GM12892 (cell line): ENCODE measurements around the gene PDE3A.
"Not testable (repeated sequence)": the region's sequence is repeated elsewhere in the genome, so short reads cannot be mapped to it uniquely, and the experiment has no call there.

Source experiments
- DNase-seq: peaks from one replicate; pipeline ENCODE4 v3.0.0; 2011; ENCODE audit not compliant: insufficient read length
- FAIRE-seq: peaks from 2 replicates; lab custom pipeline; 2011; peaks lifted over from hg19 to GRCh38; lab: Jason Lieb, UNC
- POLR2A ChIP-seq: IDR thresholded peaks from 2 replicates; pipeline ENCODE4 v1.6.1; 2011; ENCODE audit warnings: low read depth, low read length, control low read depth
- POLR2AphosphoS5 ChIP-seq: IDR thresholded peaks from 2 replicates; pipeline ENCODE4 v1.6.1; 2011; ENCODE audit warnings: low read depth, low read length, control low read depth
- TAF1 ChIP-seq: IDR thresholded peaks from 2 replicates; pipeline ENCODE4 v1.6.1; 2011; ENCODE audit warnings: low read depth, mild to moderate bottlenecking, control low read depth, low read length, borderline replicate concordance

Gene PDE3A

DNA sequence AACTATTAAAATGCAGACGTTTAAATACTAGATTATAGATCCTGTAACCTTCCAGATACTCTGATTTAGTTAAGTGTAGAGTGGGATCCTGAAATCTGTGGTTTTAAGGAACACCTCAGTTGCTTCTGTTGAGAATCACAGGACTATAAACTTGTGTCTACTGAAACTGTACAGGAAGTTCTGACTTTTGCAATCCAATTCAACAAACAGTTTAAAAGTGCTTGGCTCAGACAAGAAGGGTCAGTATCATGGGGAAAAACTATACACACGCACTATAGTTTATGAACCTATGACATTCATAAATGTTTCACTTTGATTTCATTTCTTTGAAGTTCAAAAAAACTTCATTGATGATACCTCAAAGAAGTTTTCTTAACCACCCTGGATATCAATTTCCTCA, 13.8 kb downstream of the PDE3A start:
- no peak for FAIRE-seq
- DNase-seq = no peak
- TF ChIP-seq POLR2AphosphoS5 (no peak), POLR2A (no peak), TAF1 (no peak)

DNA sequence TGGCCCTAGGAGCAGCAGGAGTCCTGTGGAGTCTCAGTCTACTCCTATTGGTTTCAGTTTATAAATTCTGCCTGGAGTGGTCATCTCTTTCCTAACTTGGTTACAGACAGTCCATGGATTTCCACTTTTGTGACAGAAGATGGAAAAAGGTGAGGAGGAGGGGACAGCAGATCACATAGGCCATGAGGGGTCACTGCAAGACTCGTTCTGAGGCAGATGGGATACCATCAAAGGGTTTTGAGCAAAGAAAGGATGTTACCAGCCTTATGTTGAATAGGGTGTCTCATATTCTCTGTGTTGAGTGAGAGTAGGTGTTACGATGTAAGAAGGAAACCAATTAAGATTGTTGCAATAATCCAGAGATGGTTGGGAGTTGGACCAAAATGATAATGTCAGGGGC, 15.3 kb downstream of the PDE3A start:
- DNase-seq = no peak
- TF ChIP-seq POLR2AphosphoS5 = no peak
- TF ChIP-seq TAF1 = no peak
- TF ChIP-seq POLR2A = no peak
- no peak for FAIRE-seq

- not testable (repeated sequence) for FAIRE-seq
These were observed 16.5 kb downstream of the PDE3A start for GRCh38 chr12:20384836-20385235.

GRCh38 chr12:20390846-20391245, 22.5 kb downstream of the PDE3A start:
- no peak for FAIRE-seq
- no peak for DNase-seq
- TF ChIP-seq POLR2A (no peak), TAF1 (no peak), POLR2AphosphoS5 (no peak)

More at GRCh38 chr12:20384836-20385235, 16.5 kb downstream of the PDE3A start:
- DNase-seq = not testable (repeated sequence)

GRCh38 chr12:20392339-20392738, 24.0 kb downstream of the PDE3A start:
- FAIRE-seq (no peak), DNase-seq (no peak)
- no peak for TF ChIP-seq POLR2AphosphoS5
- no peak for TF ChIP-seq TAF1
- TF ChIP-seq POLR2A = no peak

GRCh38 chr12:20393707-20394106, 25.4 kb downstream of the PDE3A start:
- FAIRE-seq = no peak
- TF ChIP-seq TAF1 (no peak), POLR2AphosphoS5 (no peak), POLR2A (no peak)
- no peak for DNase-seq

- DNase-seq (no peak), FAIRE-seq (no peak)
- no peak for TF ChIP-seq POLR2AphosphoS5
- TF ChIP-seq TAF1 = no peak
- TF ChIP-seq POLR2A = no peak
These were observed 27.6 kb downstream of the PDE3A start for GRCh38 chr12:20395791-20396550.

GRCh38 chr12:20398686-20399085, 30.3 kb downstream of the PDE3A start:
- no peak for FAIRE-seq
- no peak for DNase-seq
- TF ChIP-seq POLR2AphosphoS5 (no peak), POLR2A (no peak), TAF1 (no peak)

DNA sequence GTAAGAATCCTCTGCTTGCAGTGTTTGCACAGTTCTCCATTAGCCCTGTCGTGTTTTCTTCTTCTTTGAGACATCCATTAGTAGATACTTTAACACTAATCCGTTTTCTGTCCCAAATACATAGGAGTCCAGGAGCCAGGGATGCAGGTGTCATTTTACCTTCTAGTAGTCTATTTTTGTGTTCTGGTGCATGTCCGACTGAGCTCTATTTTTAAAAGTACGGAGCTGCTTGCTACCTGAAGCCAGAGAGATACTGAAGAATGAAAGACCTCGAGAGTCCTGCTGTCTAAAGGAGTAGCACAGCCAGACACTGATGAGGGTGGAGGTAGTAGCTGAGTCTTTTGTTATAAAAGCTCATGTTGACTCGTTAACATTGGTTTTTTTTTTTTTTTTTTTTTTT, 31.7 kb downstream of the PDE3A start:
- DNase-seq (no peak), FAIRE-seq (no peak)
- TF ChIP-seq POLR2AphosphoS5 (no peak), POLR2A (no peak), TAF1 (no peak)

DNA sequence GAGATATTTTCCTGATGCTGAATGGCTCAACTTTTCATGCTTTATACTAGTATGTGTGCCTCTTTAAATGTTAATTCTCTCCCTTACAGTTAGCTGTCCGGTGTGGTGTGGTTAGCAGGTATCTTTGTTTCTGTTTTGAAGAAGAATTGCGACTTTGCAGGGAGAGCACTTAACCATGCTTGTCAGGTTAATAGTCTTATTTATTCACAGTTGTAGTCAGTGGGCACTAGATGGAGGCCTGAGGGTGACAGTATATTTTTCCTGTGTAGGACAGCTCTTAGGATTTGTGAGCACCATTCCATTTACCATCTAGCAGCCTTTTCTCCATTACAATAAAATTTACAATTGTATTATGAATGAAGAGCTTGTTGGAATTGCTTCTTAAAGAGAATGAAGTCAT, 34.9 kb downstream of the PDE3A start:
- no peak for DNase-seq
- no peak for FAIRE-seq
- TF ChIP-seq TAF1 = no peak
- TF ChIP-seq POLR2A = no peak
- TF ChIP-seq POLR2AphosphoS5 = no peak

DNA sequence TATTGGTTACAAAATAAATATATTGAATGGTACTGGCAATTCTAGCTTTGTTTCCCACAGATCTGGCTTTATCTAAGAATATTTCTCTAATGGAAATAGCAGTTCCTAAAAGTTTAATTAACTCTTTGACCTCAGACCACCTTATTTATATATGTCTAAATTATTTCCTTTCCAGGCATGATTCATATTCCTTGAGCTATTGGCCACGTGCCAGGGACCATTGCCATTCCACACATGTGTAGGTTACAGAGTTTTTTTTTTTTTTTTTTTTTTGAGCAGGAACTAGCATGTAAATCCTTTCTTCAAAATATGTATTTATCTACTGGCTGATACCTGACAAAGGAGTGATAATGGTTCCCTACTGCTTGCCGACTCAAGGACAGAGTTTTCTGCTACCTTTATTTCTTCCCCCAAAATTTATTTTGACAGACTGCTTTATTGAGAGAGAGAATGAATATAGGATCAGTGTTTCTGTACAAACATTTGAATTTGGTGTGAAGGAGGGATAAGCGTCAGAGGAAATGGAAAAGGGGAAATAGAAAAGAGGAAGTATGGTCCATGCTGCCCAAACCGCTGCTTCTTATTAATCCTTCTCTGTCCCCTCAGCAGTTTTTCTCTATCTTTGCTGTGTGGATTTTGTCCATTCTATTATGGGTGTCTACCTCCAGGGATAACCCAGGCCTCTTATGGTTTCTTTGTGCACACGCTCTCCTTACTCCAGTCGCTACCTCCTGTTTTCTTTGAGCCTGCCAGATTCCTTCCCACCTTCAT, 36.4 kb downstream of the PDE3A start:
- FAIRE-seq (no peak), DNase-seq (no peak)
- TF ChIP-seq TAF1 = no peak
- no peak for TF ChIP-seq POLR2A
- TF ChIP-seq POLR2AphosphoS5 = no peak
